Fibroblast of lung (primary cell): Measurements from ENCODE around the gene GSDMA. TPM values are rescaled to one million over a fixed set of nuclear protein-coding genes. Genes with fewer than 3 reads are reported as not detected.

ENCODE experiments used
- DNase-seq, 2 donors: peaks; one replicate each; pipeline versions ENCODE4 v3.0.0 to v3.0.0-alpha.2; 2010; ENCODE audit warnings: low read depth in 2 of 2
- H2AFZ ChIP-seq: 2 replicates; pipeline ENCODE4 v1.5.1; 2012; ENCODE audit warnings: low read length, control low read depth, inconsistent platforms
- H3K27ac ChIP-seq: 2 replicates; pipeline ENCODE4 v1.5.1; 2011; ENCODE audit warnings: low read length, control low read depth; ENCODE audit not compliant: insufficient read depth
- H3K27me3 ChIP-seq: 2 replicates; pipeline ENCODE4 v1.5.1; 2011; ENCODE audit warnings: mild to moderate bottlenecking, low read length; ENCODE audit not compliant: control insufficient read depth, insufficient read depth
- H3K36me3 ChIP-seq: 2 replicates; pipeline ENCODE4 v1.5.1; 2011; ENCODE audit warnings: low read length; ENCODE audit not compliant: control insufficient read depth, insufficient read depth
- H3K4me1 ChIP-seq: 2 replicates; pipeline ENCODE4 v1.5.1; 2011; ENCODE audit warnings: low read length; ENCODE audit not compliant: control insufficient read depth, insufficient read depth; ENCODE audit errors: extremely low read depth
- H3K4me2 ChIP-seq: 2 replicates; pipeline ENCODE4 v1.5.1; 2011; ENCODE audit warnings: low read length, control low read depth; ENCODE audit not compliant: insufficient read depth; ENCODE audit errors: extremely low read depth
- H3K4me3 ChIP-seq, 4 experiments: fragments of 200-600 bp in 1 of 4; sonication (generic) in 1 of 4; replicated peaks in 1 of 4; 2 replicates each; pipeline ENCODE4 v1.5.1; 2011 to 2016; ENCODE audit warnings: low read length in 4 of 4, low read depth in 3 of 4, mild to moderate bottlenecking in 3 of 4, control low read depth in 2 of 4, inconsistent platforms in 1 of 4, mixed read lengths in 1 of 4; ENCODE audit not compliant: insufficient read depth in 1 of 4; ENCODE audit errors: control extremely low read depth in 1 of 4
- H3K79me2 ChIP-seq: 2 replicates; pipeline ENCODE4 v1.5.1; 2012; ENCODE audit warnings: mild to moderate bottlenecking, low read length, inconsistent platforms; ENCODE audit not compliant: control insufficient read depth, insufficient read depth
- H3K9ac ChIP-seq: 2 replicates; pipeline ENCODE4 v1.5.1; 2011; ENCODE audit warnings: mild to moderate bottlenecking, low read length, control low read depth; ENCODE audit not compliant: insufficient read depth
- H3K9me3 ChIP-seq: 2 replicates; pipeline ENCODE4 v1.5.1; 2012; ENCODE audit warnings: low read depth, low read length; ENCODE audit not compliant: control insufficient read depth, insufficient read depth
- H4K20me1 ChIP-seq: 2 replicates; pipeline ENCODE4 v1.5.1; 2011; ENCODE audit warnings: low read length; ENCODE audit not compliant: control insufficient read depth, insufficient read depth; ENCODE audit errors: extremely low read depth
- CTCF ChIP-seq, 2 donors: IDR thresholded peaks in 1 of 2; conservative IDR thresholded peaks in 1 of 2; 1 replicate in 1 of 2; 2 replicates in 1 of 2; pipeline ENCODE4 v1.5.1; 2011 to 2012; ENCODE audit warnings: low read length in 2 of 2, control low read depth in 1 of 2, inconsistent platforms in 1 of 2, low read depth in 1 of 2, mild to moderate bottlenecking in 1 of 2
- EZH2 ChIP-seq: IDR thresholded peaks from 2 replicates; pipeline ENCODE4 v1.5.1; 2012; ENCODE audit warnings: low read length, control low read depth, mild to moderate bottlenecking; ENCODE audit errors: missing control alignments
- polyA plus RNA-seq, 2 donors: library from polyadenylated mRNA; depleted of rRNA in 1 of 2; stranded (reverse) in 1 of 2; unstranded in 1 of 2; fragments of >200 nt; gene quantifications; 2 replicates each; pipeline ENCODE4 v1.2.1, GENCODE V29; 2011 to 2012; ENCODE audit warnings: missing spikeins in 1 of 2
- total RNA-seq: library from RNA; depleted of rRNA; stranded (reverse); fragments of >200 nt; gene quantifications from 2 replicates; pipeline ENCODE4 v1.2.1, GENCODE V29; 2014

The GSDMA gene
- total and polyA plus RNA-seq, 2 donors (not counting 1 experiment from before 2014, with no cell fraction given) = not detected

GRCh38 chr17:39951924-39952679 lies 10.7 kb upstream of the GSDMA start:
- Histone ChIP-seq H3K9me3 (no peaks in the 10 kb centered on the region), H3K79me2 (no peaks in the 10 kb centered on the region), H3K4me1 (peaks cover 4% of the 10 kb centered on the region), H2AFZ (peak overlapping the region; percentile 77), H3K27me3 (peaks cover 3% of the 10 kb centered on the region), H3K9ac (peak overlapping the region; percentile 37), H3K4me2 (peak overlapping the region; percentile 77), H3K27ac (no peak overlapping the region), H4K20me1 (no peaks in the 10 kb centered on the region), H3K4me3 (peak overlapping the region; percentile 19 to 53 (median 28)), H3K36me3 (no peaks in the 10 kb centered on the region)
- TF ChIP-seq CTCF (conservative IDR thresholded peaks at IDR 0.05 in 1 of 2, IDR thresholded peaks at IDR 0.05 in 1 of 2; ENCODE audit: low read depth in 1 of 2, low read length in 2 of 2) (no peak), EZH2 (no peak)
- no peak for DNase-seq

- Histone ChIP-seq H2AFZ (peak overlapping the region; percentile 88), H3K4me1 (peaks cover 4% of the 10 kb centered on the region), H3K27ac (no peak overlapping the region), H3K27me3 (peaks cover 3% of the 10 kb centered on the region), H3K9me3 (no peaks in the 10 kb centered on the region), H3K36me3 (no peaks in the 10 kb centered on the region), H3K79me2 (no peaks in the 10 kb centered on the region), H3K9ac (peak overlapping the region; percentile 37), H3K4me3 (peak overlapping the region; percentile 19 to 53 (median 38)), H4K20me1 (no peaks in the 10 kb centered on the region), H3K4me2 (peak overlapping the region; percentile 79)
- TF ChIP-seq EZH2 (no peak), CTCF (conservative IDR thresholded peaks at IDR 0.05 in 1 of 2, IDR thresholded peaks at IDR 0.05 in 1 of 2; ENCODE audit: low read depth in 1 of 2, low read length in 2 of 2) (no peak)
- peak; percentile 95 to 96 for DNase-seq
Measured at GRCh38 chr17:39952680-39953470, 9.9 kb upstream of the GSDMA start.

GRCh38 chr17:39953471-39953888 lies 9.3 kb upstream of the GSDMA start:
- TF ChIP-seq EZH2 (no peak), CTCF (conservative IDR thresholded peaks at IDR 0.05 in 1 of 2, IDR thresholded peaks at IDR 0.05 in 1 of 2; ENCODE audit: low read depth in 1 of 2, low read length in 2 of 2) (no peak)
- Histone ChIP-seq H3K36me3 (no peaks in the 10 kb centered on the region), H3K9ac (no peak overlapping the region), H3K27ac (no peak overlapping the region), H2AFZ (peak overlapping the region; percentile 88), H4K20me1 (no peaks in the 10 kb centered on the region), H3K4me3 (peak overlapping the region in 2 of 4 experiments; percentile 51 to 52), H3K4me1 (peaks cover 4% of the 10 kb centered on the region), H3K27me3 (peaks cover 3% of the 10 kb centered on the region), H3K4me2 (peak overlapping the region; percentile 79), H3K9me3 (no peaks in the 10 kb centered on the region), H3K79me2 (no peaks in the 10 kb centered on the region)
- DNase-seq = no peak
